ENCODE measurements around the gene CRLF1.
A peak's percentile ranks its signal among the peaks of the same experiment; 100 is the strongest.

CRLF1 gene

GRCh38 chr19:18653853-18654252, 47.3 kb upstream of the CRLF1 start:
- ChIA-PET POLR2A (no interaction called here), CTCF (no interaction called here)
- Histone ChIP-seq H3K27ac (ENCODE audit: extremely low read depth, low read depth, low read length) (no peak overlapping the region), H3K4me3 (ENCODE audit: low read depth, low read length) (no peak overlapping the region), H3K9me3 (ENCODE audit: control insufficient read depth, insufficient read depth, low read depth, low read length) (no peaks in the 10 kb centered on the region), H3K4me1 (ENCODE audit: control insufficient read depth, insufficient read depth, low read length) (no peaks in the 10 kb centered on the region), H3K36me3 (ENCODE audit: control insufficient read depth in 2 of 2, insufficient read depth in 1 of 2, low read length in 2 of 2) (no peaks in the 10 kb centered on the region)
- TF ChIP-seq ZNF626 (tag by site-specific recombination; IDR thresholded peaks at IDR 0.05): no peak
- TF ChIP-seq ZBTB7A (tag by site-specific recombination; IDR thresholded peaks at IDR 0.05; ENCODE audit: low read depth): no peak
- TF ChIP-seq ZNF561 (tag by site-specific recombination; IDR thresholded peaks at IDR 0.05; ENCODE audit: borderline replicate concordance): no peak
- peak; percentile 50; the same call in 1 of the 2 replicates for TF ChIP-seq EGR2 (tag by site-specific recombination; IDR thresholded peaks at IDR 0.05; ENCODE audit: low read depth)
- TF ChIP-seq ZFHX2 (tag by site-specific recombination; conservative IDR thresholded peaks at IDR 0.05): peak; percentile 76
- TF ChIP-seq ZFP69B (tag by site-specific recombination; IDR thresholded peaks at IDR 0.05): no peak

- ChIA-PET CTCF (no interaction called here), POLR2A (interaction anchor here (0.7 to 1.1 kb wide), 2 partner anchors 23 to 510 kb away, joined by 3 to 10 read pairs; no protein-coding TSS in a partner anchor)
- TF ChIP-seq ZFHX2 (tag by site-specific recombination; conservative IDR thresholded peaks at IDR 0.05): peak; percentile 45
- TF ChIP-seq OSR2 (tag by site-specific recombination; IDR thresholded peaks at IDR 0.05): no peak
- TF ChIP-seq ZNF391 (tag by site-specific recombination; IDR thresholded peaks at IDR 0.05; ENCODE audit: borderline replicate concordance, low read depth): no peak
- 0 out of 2 replicates have a peak, but pooled peaks have one; percentile 19 for TF ChIP-seq ZIC2 (tag by site-specific recombination; IDR thresholded peaks at IDR 0.05)
- peak; percentile 49; the same call in 1 of the 2 replicates for TF ChIP-seq EGR2 (tag by site-specific recombination; IDR thresholded peaks at IDR 0.05; ENCODE audit: low read depth)
- no peak for TF ChIP-seq SP7 (tag by site-specific recombination; IDR thresholded peaks at IDR 0.05)
- peak; percentile 31; the same call in 1 of the 2 replicates for TF ChIP-seq ZNF600 (tag by site-specific recombination; IDR thresholded peaks at IDR 0.05)
- Histone ChIP-seq H3K4me1 (ENCODE audit: control insufficient read depth, insufficient read depth, low read length) (no peaks in the 10 kb centered on the region), H3K4me3 (ENCODE audit: low read depth, low read length) (no peak overlapping the region), H3K9me3 (ENCODE audit: control insufficient read depth, insufficient read depth, low read depth, low read length) (no peaks in the 10 kb centered on the region), H3K27ac (ENCODE audit: extremely low read depth, low read depth, low read length) (no peak overlapping the region), H3K36me3 (ENCODE audit: control insufficient read depth in 2 of 2, insufficient read depth in 1 of 2, low read length in 2 of 2) (no peaks in the 10 kb centered on the region)
Observed at GRCh38 chr19:18651733-18652132, 45.1 kb upstream of the CRLF1 start.

GRCh38 chr19:18651300-18651699, 44.7 kb upstream of the CRLF1 start:
- ChIA-PET CTCF (no interaction called here), POLR2A (interaction anchor here (1.1 kb wide), 1 partner anchor 23 kb away, joined by 3 read pairs; no protein-coding TSS in a partner anchor)
- Histone ChIP-seq H3K9me3 (ENCODE audit: control insufficient read depth, insufficient read depth, low read depth, low read length) (no peaks in the 10 kb centered on the region), H3K4me1 (ENCODE audit: control insufficient read depth, insufficient read depth, low read length) (no peaks in the 10 kb centered on the region), H3K27ac (ENCODE audit: extremely low read depth, low read depth, low read length) (no peak overlapping the region), H3K36me3 (ENCODE audit: control insufficient read depth in 2 of 2, insufficient read depth in 1 of 2, low read length in 2 of 2) (no peaks in the 10 kb centered on the region), H3K4me3 (ENCODE audit: low read depth, low read length) (no peak overlapping the region)
- no peak for TF ChIP-seq ZNF423 (tag by site-specific recombination; IDR thresholded peaks at IDR 0.05)
- TF ChIP-seq ZNF571 (tag by site-specific recombination; IDR thresholded peaks at IDR 0.05): no peak
- TF ChIP-seq PRDM2 (tag by site-specific recombination; IDR thresholded peaks at IDR 0.05; ENCODE audit: borderline replicate concordance): no peak
- no peak for TF ChIP-seq OSR2 (tag by site-specific recombination; IDR thresholded peaks at IDR 0.05)
- no peak for TF ChIP-seq IKZF3 (tag by site-specific recombination; IDR thresholded peaks at IDR 0.05)
- no peak for TF ChIP-seq ZNF549 (tag by site-specific recombination; IDR thresholded peaks at IDR 0.05)
- TF ChIP-seq ZNF48 (tag by site-specific recombination; IDR thresholded peaks at IDR 0.05): no peak
